Transverse colon (tissue), 3 donors: ENCODE results near the gene TMEM132C.

Experiments used
- CTCF ChIP-seq, 5 experiments: fragments of 200-600 bp in 3 of 5; fragments of 450-650 bp in 2 of 5; sonication (generic) in 3 of 5; IDR thresholded peaks; 1 replicate in 2 of 5; 2 replicates in 3 of 5; pipeline ENCODE4 v1.5.1; 2016 to 2017; ENCODE audit warnings: antibody characterized with exemption in 5 of 5, inconsistent platforms in 3 of 5, mild to moderate bottlenecking in 2 of 5, moderate library complexity in 1 of 5
- POLR2A ChIP-seq: fragments of 450-650 bp; IDR thresholded peaks from one replicate; pipeline ENCODE4 v1.6.1; 2016; ENCODE audit warnings: antibody characterized with exemption, mild to moderate bottlenecking, moderate library complexity

DNA sequence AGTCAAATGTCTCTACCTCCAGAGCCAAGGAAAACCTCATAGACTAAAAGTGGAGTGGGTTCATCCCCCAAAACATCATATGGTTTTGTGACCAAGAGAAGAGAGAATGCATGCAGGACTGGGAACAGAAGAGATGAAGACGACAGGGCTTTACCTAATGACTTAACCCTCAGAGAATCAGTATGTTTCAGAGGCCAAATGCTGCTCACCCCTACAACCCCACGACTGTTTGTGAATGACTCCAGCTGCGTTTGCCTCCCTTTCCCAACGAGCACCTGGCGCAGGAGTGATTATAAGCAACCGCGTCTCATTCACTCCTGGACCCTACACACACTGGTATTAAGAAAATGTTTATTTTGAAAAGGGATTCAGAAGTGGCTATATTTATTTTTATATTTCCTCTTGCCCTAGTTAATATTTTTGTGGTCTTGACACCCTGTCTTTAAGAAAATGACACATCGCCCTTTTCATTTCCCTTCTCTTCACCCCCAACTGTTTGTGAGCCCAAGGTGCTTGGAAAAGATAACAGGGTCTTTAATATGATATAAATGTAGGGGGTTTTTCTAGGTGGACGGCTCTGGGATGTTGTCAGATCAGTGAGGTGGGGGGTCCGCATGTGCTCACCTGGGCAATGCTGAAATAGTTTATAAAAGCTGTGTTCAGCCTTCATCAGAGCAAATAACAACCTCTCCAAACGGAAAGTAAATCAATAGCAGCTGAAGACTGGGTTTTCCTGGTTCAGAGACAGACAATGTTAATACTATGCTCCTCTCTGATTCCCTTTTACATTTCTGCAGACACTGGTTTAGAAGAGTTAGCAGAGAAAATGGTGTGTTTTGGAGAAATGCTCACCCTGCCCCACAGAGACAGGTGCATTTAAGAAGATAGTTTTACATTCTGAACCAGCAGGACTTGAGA is 479.1 kb downstream of the TMEM132C start:
- TF ChIP-seq POLR2A (no peak), CTCF (IDR thresholded peaks at IDR 0.05) (no peak)
